ENCODE measurements around the gene ACTR10. TPM values are rescaled to one million over a fixed set of nuclear protein-coding genes. Genes with fewer than 3 reads are reported as not detected.

ACTR10 gene
- total and polyA plus RNA-seq, 2 experiments from 2014 or later = 106 to 112 TPM

- no peak for DNase-seq (ENCODE audit: low spot score)
- Histone ChIP-seq H3K9me3 (ENCODE audit: low read depth) (no peaks in the 10 kb centered on the region), H3K4me1 (ENCODE audit: insufficient read depth) (no peaks in the 10 kb centered on the region), H3K27me3 (no peaks in the 10 kb centered on the region), H3K4me2 (no peak overlapping the region), H3K9me2 (replicated peaks; ENCODE audit: insufficient read depth) (no peaks in the 10 kb centered on the region), H3K36me3 (replicated peaks; ENCODE audit: insufficient read depth, low read depth) (no peaks in the 10 kb centered on the region), H3K4me3 (no peak overlapping the region), H3K79me2 (no peaks in the 10 kb centered on the region), H2AFZ (no peak overlapping the region), H3K27ac (no peak overlapping the region), H4K20me1 (ENCODE audit: insufficient read depth, poor library complexity, severe bottlenecking) (no peaks in the 10 kb centered on the region)
- no peak for TF ChIP-seq CTCF (IDR thresholded peaks at IDR 0.05; ENCODE audit: poor library complexity)
- no peak for TF ChIP-seq EZH2 (IDR thresholded peaks at IDR 0.05; ENCODE audit: borderline replicate concordance)
- TF ChIP-seq EZH2phosphoT487 (IDR thresholded peaks at IDR 0.05; ENCODE audit: low read depth, severe bottlenecking, unreplicated experiment) = no peak
Measured at GRCh38 chr14:58213176-58213575, 13.2 kb downstream of the ACTR10 start.

- TF ChIP-seq CTCF (IDR thresholded peaks at IDR 0.05; ENCODE audit: poor library complexity) = no peak
- TF ChIP-seq EZH2 (IDR thresholded peaks at IDR 0.05; ENCODE audit: borderline replicate concordance) = no peak
- no peak for TF ChIP-seq EZH2phosphoT487 (IDR thresholded peaks at IDR 0.05; ENCODE audit: low read depth, severe bottlenecking, unreplicated experiment)
- no peaks in the 10 kb centered on the region for H4K20me1 ChIP-seq (ENCODE audit: insufficient read depth, poor library complexity, severe bottlenecking)
- DNase-seq (ENCODE audit: low spot score) = no peak
- no peak overlapping the region for H2AFZ ChIP-seq
- no peaks in the 10 kb centered on the region for H3K9me2 ChIP-seq (replicated peaks; ENCODE audit: insufficient read depth)
- H3K36me3 ChIP-seq (replicated peaks; ENCODE audit: insufficient read depth, low read depth) = no peaks in the 10 kb centered on the region
- no peaks in the 10 kb centered on the region for H3K27me3 ChIP-seq
- 98% methylated on average over 2 of the region's 2 CpGs for WGBS (ENCODE audit: low lambda C conversion rate, missing lambda C conversion rate)
- no peaks in the 10 kb centered on the region for H3K9me3 ChIP-seq (ENCODE audit: low read depth)
- H3K4me1 ChIP-seq (ENCODE audit: insufficient read depth) = no peaks in the 10 kb centered on the region
- no peak overlapping the region for H3K4me2 ChIP-seq
- no peaks in the 10 kb centered on the region for H3K79me2 ChIP-seq
- H3K27ac ChIP-seq = no peak overlapping the region
- H3K4me3 ChIP-seq = no peak overlapping the region
Measured at GRCh38 chr14:58215191-58215914, 15.4 kb downstream of the ACTR10 start.

- Histone ChIP-seq H3K9me2 (replicated peaks; ENCODE audit: insufficient read depth) (no peaks in the 10 kb centered on the region), H3K27ac (no peak overlapping the region), H3K36me3 (replicated peaks; ENCODE audit: insufficient read depth, low read depth) (no peaks in the 10 kb centered on the region), H3K79me2 (no peaks in the 10 kb centered on the region), H3K27me3 (no peaks in the 10 kb centered on the region), H2AFZ (no peak overlapping the region), H3K4me2 (no peak overlapping the region), H4K20me1 (ENCODE audit: insufficient read depth, poor library complexity, severe bottlenecking) (no peaks in the 10 kb centered on the region), H3K4me3 (no peak overlapping the region), H3K4me1 (ENCODE audit: insufficient read depth) (no peaks in the 10 kb centered on the region), H3K9me3 (ENCODE audit: low read depth) (no peaks in the 10 kb centered on the region)
- TF ChIP-seq CTCF (IDR thresholded peaks at IDR 0.05; ENCODE audit: poor library complexity) (no peak), EZH2 (IDR thresholded peaks at IDR 0.05; ENCODE audit: borderline replicate concordance) (no peak), EZH2phosphoT487 (IDR thresholded peaks at IDR 0.05; ENCODE audit: low read depth, severe bottlenecking, unreplicated experiment) (no peak)
- DNase-seq (ENCODE audit: low spot score) = no peak
- 92% methylated on average over 2 of the region's 2 CpGs for WGBS (ENCODE audit: low lambda C conversion rate, missing lambda C conversion rate)
Measured at GRCh38 chr14:58216544-58216943, 16.6 kb downstream of the ACTR10 start.

All from hepatocyte (in vitro differentiated cells).